Measurements from ENCODE around the gene USP17L18. TPM values are rescaled to one million over a fixed set of nuclear protein-coding genes. Genes with fewer than 3 reads are reported as not detected.
"Not testable (repeated sequence)": the region's sequence is repeated elsewhere in the genome, so short reads cannot be mapped to it uniquely, and the experiment has no call there.

Gene USP17L18
- total RNA-seq (2014; rRNA removed; shearing (Covaris generic)), result not detected in 2 replicates

DNA sequence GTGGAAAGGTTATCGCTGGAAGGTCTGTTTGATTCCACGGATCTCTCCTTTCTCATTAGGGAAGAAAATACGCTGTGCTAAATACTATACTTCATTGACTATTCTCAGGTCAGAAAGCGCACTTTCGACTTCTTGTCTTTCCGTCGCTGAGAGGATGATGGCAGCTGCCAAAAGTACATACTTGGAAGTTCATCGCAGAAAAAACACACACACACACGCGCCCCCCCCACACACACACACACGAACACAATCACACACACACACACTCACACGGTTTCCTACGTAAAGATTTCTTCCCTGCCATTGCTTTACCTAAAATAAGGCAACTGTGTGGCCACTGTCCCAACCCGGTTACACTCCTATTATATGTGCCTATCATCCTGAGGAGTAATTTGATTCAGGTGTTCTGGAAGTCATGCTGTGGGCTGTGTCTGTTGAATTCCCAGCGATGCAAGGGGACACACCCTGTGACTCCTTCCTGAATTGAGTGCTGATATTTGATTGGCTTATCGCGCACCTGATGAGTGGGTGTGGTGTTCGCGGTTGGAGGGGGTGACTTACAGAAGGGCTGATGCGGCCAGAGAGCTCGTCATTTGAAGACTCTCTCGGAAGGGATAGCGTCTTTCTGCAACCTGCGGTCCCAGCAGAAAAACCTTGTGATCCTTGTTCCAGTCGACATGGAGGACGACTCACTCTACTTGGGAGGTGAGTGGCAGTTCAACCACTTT, at the start of gene USP17L18:
Gene USP17L18, plus strand, starts transcription at position 678 of the 728 bp plus-strand sequence. Its CDS starts 0 bp downstream, at position 678.
- not testable (repeated sequence) for H3K4me1 ChIP-seq; H3K36me3 ChIP-seq; H3K4me3 ChIP-seq; H3K9me3 ChIP-seq (replicated peaks); H3K27me3 ChIP-seq; H3K27ac ChIP-seq
- peak; percentile 0 to 3 for DNase-seq

DNA sequence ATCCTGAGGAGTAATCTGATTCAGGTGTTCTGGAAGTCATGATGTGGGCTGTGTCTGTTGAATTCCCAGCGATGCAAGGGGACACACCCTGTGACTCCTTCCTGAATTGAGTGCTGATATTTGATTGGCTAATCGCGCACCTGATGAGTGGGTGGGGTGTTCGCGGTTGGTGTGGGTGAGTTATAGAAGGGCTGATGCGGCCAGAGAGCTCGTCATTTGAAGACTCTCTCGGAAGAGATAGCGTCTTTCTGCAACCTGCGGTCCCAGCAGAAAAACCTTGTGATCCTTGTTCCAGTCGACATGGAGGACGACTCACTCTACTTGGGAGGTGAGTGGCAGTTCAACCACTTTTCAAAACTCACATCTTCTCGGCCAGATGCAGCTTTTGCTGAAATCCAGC, 38.1 kb upstream of the USP17L18 start, which contains the start of gene USP17L10:
Gene USP17L10, plus strand, starts transcription at position 301 of the 400 bp plus-strand sequence. Its CDS starts 0 bp downstream, at position 301.
- not testable (repeated sequence) for H3K36me3 ChIP-seq; H3K27ac ChIP-seq; H3K9me3 ChIP-seq (replicated peaks); H3K27me3 ChIP-seq; H3K4me3 ChIP-seq; DNase-seq; H3K4me1 ChIP-seq

DNA sequence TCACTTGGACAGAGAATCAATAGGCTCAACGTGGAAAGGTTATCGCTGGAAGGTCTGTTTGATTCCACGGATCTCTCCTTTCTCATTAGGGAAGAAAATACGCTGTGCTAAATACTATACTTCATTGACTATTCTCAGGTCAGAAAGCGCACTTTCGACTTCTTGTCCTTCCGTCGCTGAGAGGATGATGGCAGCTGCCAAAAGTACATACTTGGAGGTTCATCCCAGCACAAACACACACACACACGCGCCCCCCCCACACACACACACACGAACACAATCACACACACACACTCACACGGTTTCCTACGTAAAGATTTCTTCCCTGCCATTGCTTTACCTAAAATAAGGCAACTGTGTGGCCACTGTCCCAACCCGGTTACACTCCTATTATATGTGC, 33.7 kb upstream of the USP17L18 start:
- H3K4me3 ChIP-seq; H3K27ac ChIP-seq; H3K9me3 ChIP-seq (replicated peaks); H3K27me3 ChIP-seq; H3K4me1 ChIP-seq; DNase-seq; H3K36me3 ChIP-seq: not testable (repeated sequence)

DNA sequence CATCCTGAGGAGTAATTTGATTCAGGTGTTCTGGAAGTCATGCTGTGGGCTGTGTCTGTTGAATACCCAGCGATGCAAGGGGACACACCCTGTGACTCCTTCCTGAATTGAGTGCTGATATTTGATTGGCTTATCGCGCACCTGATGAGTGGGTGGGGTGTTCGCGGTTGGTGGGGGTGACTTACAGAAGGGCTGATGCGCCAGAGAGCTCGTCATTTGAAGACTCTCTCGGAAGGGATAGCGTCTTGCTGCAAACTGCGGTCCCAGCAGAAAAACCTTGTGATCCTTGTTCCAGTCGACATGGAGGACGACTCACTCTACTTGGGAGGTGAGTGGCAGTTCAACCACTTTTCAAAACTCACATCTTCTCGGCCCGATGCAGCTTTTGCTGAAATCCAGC, 33.3 kb upstream of the USP17L18 start, which contains the start of gene USP17L11:
Gene USP17L11, plus strand, starts transcription at position 301 of the 400 bp plus-strand sequence. Its CDS starts 0 bp downstream, at position 301.
- H3K4me1 ChIP-seq; H3K27ac ChIP-seq; H3K4me3 ChIP-seq; DNase-seq; H3K27me3 ChIP-seq; H3K9me3 ChIP-seq (replicated peaks); H3K36me3 ChIP-seq: not testable (repeated sequence)

DNA sequence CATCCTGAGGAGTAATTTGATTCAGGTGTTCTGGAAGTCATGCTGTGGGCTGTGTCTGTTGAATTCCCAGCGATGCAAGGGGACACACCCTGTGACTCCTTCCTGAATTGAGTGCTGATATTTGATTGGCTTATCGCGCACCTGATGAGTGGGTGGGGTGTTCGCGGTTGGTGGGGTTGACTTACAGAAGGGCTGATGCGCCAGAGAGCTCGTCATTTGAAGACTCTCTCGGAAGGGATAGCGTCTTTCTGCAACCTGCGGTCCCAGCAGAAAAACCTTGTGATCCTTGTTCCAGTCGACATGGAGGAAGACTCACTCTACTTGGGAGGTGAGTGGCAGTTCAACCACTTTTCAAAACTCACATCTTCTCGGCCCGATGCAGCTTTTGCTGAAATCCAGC, 28.6 kb upstream of the USP17L18 start, which contains the start of gene USP17L12:
Gene USP17L12, plus strand, starts transcription at position 301 of the 400 bp plus-strand sequence. Its CDS starts 0 bp downstream, at position 301.
- H3K4me1 ChIP-seq; DNase-seq; H3K4me3 ChIP-seq; H3K9me3 ChIP-seq (replicated peaks); H3K27ac ChIP-seq; H3K27me3 ChIP-seq; H3K36me3 ChIP-seq: not testable (repeated sequence)

GRCh38 chr4:9224596-9224995, 23.8 kb upstream of the USP17L18 start, which contains the start of gene USP17L13:
TSS of gene USP17L13 (plus strand) at chr4:9224896. CDS start at chr4:9224896, 0 bp downstream.
- not testable (repeated sequence) for H3K36me3 ChIP-seq; H3K4me3 ChIP-seq; H3K27me3 ChIP-seq; H3K27ac ChIP-seq; DNase-seq; H3K9me3 ChIP-seq (replicated peaks); H3K4me1 ChIP-seq

DNA sequence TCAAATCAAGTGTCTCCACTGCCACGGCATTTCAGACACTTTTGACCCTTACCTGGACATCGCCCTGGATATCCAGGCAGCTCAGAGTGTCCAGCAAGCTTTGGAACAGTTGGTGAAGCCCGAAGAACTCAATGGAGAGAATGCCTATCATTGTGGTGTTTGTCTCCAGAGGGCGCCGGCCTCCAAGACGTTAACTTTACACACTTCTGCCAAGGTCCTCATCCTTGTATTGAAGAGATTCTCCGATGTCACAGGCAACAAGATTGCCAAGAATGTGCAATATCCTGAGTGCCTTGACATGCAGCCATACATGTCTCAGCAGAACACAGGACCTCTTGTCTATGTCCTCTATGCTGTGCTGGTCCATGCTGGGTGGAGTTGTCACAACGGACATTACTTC, 18.2 kb upstream of the USP17L18 start:
- not testable (repeated sequence) for H3K4me1 ChIP-seq; H3K27ac ChIP-seq; H3K27me3 ChIP-seq; DNase-seq; H3K4me3 ChIP-seq; H3K9me3 ChIP-seq (replicated peaks); H3K36me3 ChIP-seq

DNA sequence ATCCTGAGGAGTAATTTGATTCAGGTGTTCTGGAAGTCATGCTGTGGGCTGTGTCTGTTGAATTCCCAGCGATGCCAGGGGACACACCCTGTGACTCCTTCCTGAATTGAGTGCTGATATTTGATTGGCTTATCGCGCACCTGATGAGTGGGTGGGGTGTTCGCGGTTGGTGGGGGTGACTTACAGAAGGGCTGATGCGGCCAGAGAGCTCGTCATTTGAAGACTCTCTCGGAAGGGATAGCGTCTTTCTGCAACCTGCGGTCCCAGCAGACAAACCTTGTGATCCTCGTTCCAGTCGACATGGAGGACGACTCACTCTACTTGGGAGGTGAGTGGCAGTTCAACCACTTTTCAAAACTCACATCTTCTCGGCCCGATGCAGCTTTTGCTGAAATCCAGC, 14.3 kb upstream of the USP17L18 start, which contains the start of gene USP17L15:
Gene USP17L15, plus strand, starts transcription at position 301 of the 400 bp plus-strand sequence. Its CDS starts 0 bp downstream, at position 301.
- not testable (repeated sequence) for DNase-seq; H3K27ac ChIP-seq; H3K36me3 ChIP-seq; H3K4me3 ChIP-seq; H3K4me1 ChIP-seq; H3K27me3 ChIP-seq; H3K9me3 ChIP-seq (replicated peaks)

GRCh38 chr4:9238461-9238860, 10.0 kb upstream of the USP17L18 start:
- H3K4me3 ChIP-seq; H3K27me3 ChIP-seq; H3K36me3 ChIP-seq; H3K4me1 ChIP-seq; H3K9me3 ChIP-seq (replicated peaks); H3K27ac ChIP-seq: not testable (repeated sequence)
- peak; percentile 0 to 2 for DNase-seq

DNA sequence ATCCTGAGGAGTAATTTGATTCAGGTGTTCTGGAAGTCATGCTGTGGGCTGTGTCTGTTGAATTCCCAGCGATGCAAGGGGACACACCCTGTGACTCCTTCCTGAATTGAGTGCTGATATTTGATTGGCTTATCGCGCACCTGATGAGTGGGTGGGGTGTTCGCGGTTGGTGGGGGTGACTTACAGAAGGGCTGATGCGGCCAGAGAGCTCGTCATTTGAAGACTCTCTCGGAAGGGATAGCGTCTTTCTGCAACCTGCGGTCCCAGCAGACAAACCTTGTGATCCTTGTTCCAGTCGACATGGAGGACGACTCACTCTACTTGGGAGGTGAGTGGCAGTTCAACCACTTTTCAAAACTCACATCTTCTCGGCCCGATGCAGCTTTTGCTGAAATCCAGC, 4.9 kb upstream of the USP17L18 start, which contains the start of gene USP17L17:
Gene USP17L17, plus strand, starts transcription at position 301 of the 400 bp plus-strand sequence. Its CDS starts 0 bp downstream, at position 301.
- H3K36me3 ChIP-seq; H3K9me3 ChIP-seq (replicated peaks); H3K27ac ChIP-seq; H3K4me1 ChIP-seq; DNase-seq; H3K4me3 ChIP-seq; H3K27me3 ChIP-seq: not testable (repeated sequence)

GRCh38 chr4:9253078-9253477, 4.6 kb downstream of the USP17L18 start, which contains the start of gene USP17L19:
TSS of gene USP17L19 (plus strand) at chr4:9253378. CDS start at chr4:9253378, 0 bp downstream.
- DNase-seq; H3K27me3 ChIP-seq; H3K9me3 ChIP-seq (replicated peaks); H3K27ac ChIP-seq; H3K36me3 ChIP-seq; H3K4me1 ChIP-seq; H3K4me3 ChIP-seq: not testable (repeated sequence)

DNA sequence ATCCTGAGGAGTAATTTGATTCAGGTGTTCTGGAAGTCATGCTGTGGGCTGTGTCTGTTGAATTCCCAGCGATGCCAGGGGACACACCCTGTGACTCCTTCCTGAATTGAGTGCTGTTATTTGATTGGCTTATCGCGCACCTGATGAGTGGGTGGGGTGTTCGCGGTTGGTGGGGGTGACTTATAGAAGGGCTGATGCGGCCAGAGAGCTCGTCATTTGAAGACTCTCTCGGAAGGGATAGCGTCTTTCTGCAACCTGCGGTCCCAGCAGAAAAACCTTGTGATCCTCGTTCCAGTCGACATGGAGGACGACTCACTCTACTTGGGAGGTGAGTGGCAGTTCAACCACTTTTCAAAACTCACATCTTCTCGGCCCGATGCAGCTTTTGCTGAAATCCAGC, 9.4 kb downstream of the USP17L18 start, which contains the start of gene USP17L20:
Gene USP17L20, plus strand, starts transcription at position 301 of the 400 bp plus-strand sequence. Its CDS starts 0 bp downstream, at position 301.
- not testable (repeated sequence) for H3K4me3 ChIP-seq; H3K9me3 ChIP-seq (replicated peaks); H3K4me1 ChIP-seq; H3K36me3 ChIP-seq; H3K27me3 ChIP-seq; DNase-seq; H3K27ac ChIP-seq

DNA sequence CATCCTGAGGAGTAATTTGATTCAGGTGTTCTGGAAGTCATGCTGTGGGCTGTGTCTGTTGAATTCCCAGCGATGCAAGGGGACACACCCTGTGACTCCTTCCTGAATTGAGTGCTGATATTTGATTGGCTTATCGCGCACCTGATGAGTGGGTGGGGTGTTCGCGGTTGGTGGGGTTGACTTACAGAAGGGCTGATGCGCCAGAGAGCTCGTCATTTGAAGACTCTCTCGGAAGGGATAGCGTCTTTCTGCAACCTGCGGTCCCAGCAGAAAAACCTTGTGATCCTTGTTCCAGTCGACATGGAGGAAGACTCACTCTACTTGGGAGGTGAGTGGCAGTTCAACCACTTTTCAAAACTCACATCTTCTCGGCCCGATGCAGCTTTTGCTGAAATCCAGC, 14.1 kb downstream of the USP17L18 start, which contains the start of gene USP17L21:
Gene USP17L21, plus strand, starts transcription at position 301 of the 400 bp plus-strand sequence. Its CDS starts 0 bp downstream, at position 301.
- not testable (repeated sequence) for H3K27ac ChIP-seq; H3K4me3 ChIP-seq; DNase-seq; H3K27me3 ChIP-seq; H3K9me3 ChIP-seq (replicated peaks); H3K4me1 ChIP-seq; H3K36me3 ChIP-seq

- not testable (repeated sequence) for DNase-seq; H3K36me3 ChIP-seq; H3K27ac ChIP-seq; H3K4me1 ChIP-seq; H3K27me3 ChIP-seq; H3K4me3 ChIP-seq; H3K9me3 ChIP-seq (replicated peaks)
These were observed 18.9 kb downstream of the USP17L18 start, which contains the start of gene USP17L22 for GRCh38 chr4:9267319-9267718. TSS of gene USP17L22 (plus strand) at chr4:9267619. CDS start at chr4:9267619, 0 bp downstream.

- DNase-seq, result peak in 1 of 2 experiments; percentile 52
- not testable (repeated sequence) for H3K27ac ChIP-seq; H3K36me3 ChIP-seq; H3K9me3 ChIP-seq (replicated peaks); H3K27me3 ChIP-seq; H3K4me3 ChIP-seq; H3K4me1 ChIP-seq
These were observed 23.3 kb downstream of the USP17L18 start for GRCh38 chr4:9271719-9272118.

Data from SJCRH30 (cell line).